ENCODE measurements around the gene DYNLT4. TPM values are rescaled to one million over a fixed set of nuclear protein-coding genes. Genes with fewer than 3 reads are reported as not detected.

Gene DYNLT4
- total and polyA plus RNA-seq, 2 donors (not counting 3 experiments of a cell fraction or from before 2014, with no cell fraction given): 0.46 to 0.62 TPM

GRCh38 chr1:44851308-44851707, 44.2 kb upstream of the DYNLT4 start:
- TF ChIP-seq POLR2A (IDR thresholded peaks at IDR 0.05; ENCODE audit: low read depth, low read length) (no peak), FOS (IDR thresholded peaks at IDR 0.05; ENCODE audit: borderline replicate concordance, insufficient read depth, low read length) (no peak), JUN (IDR thresholded peaks at IDR 0.05; ENCODE audit: borderline replicate concordance, insufficient read depth, insufficient read length, low read depth) (no peak), MYC (IDR thresholded peaks at IDR 0.05; ENCODE audit: low read depth, low read length) (no peak), POLR2AphosphoS5 (IDR thresholded peaks at IDR 0.05; ENCODE audit: insufficient read depth, low read depth, low read length) (no peak), MAX (IDR thresholded peaks at IDR 0.05; ENCODE audit: insufficient read depth, insufficient read length) (no peak), EZH2 (IDR thresholded peaks at IDR 0.05; ENCODE audit: borderline replicate concordance, low read depth, low read length, severe bottlenecking) (no peak), GATA2 (IDR thresholded peaks at IDR 0.05; ENCODE audit: insufficient read depth, insufficient read length, low read depth, low read length) (no peak)
- no TSS peak for BruUV-seq (replicated peaks)
- H3K4me1 ChIP-seq (ENCODE audit: control insufficient read depth, extremely low read depth, insufficient read depth, low read length): no peaks in the 10 kb centered on the region
- ChIA-PET CTCF (interaction anchor here (0.6 to 1.2 kb wide), 2 partner anchors 15 to 51 kb away, joined by 3 read pairs; partner anchors contain the start of gene PLK3), POLR2A (no interaction called here)
- no peaks in the 10 kb centered on the region for H4K20me1 ChIP-seq (replicated peaks; ENCODE audit: control insufficient read depth, extremely low read depth, insufficient read depth, low read length)
- H3K79me2 ChIP-seq (ENCODE audit: control insufficient read depth, insufficient read depth, low read length): no peaks in the 10 kb centered on the region
- dilution Hi-C loops (cut with MboI; ENCODE audit: extremely low pct_ligation_motif_present, low sequenced_read_pairs): no loop called here
- H3K9me3 ChIP-seq (replicated peaks; ENCODE audit: control insufficient read depth, insufficient read depth, low read length): no peaks in the 10 kb centered on the region
- intact Hi-C loops (cut with micrococcal nuclease): no loop called here
- no peak overlapping the region for H3K9ac ChIP-seq (replicated peaks; ENCODE audit: extremely low read depth, insufficient read depth, low read length)
- H3K4me3 ChIP-seq (replicated peaks in 1 of 3; ENCODE audit: insufficient read depth in 1 of 3, low read depth in 1 of 3, low read length in 3 of 3): no peak overlapping the region
- H3K36me3 ChIP-seq (ENCODE audit: control insufficient read depth in 2 of 2, extremely low read depth in 1 of 2, insufficient read depth in 2 of 2, low read length in 2 of 2): peaks cover 0 to 3% of the 10 kb centered on the region in 2 experiments
- no peaks in the 10 kb centered on the region for H3K9me1 ChIP-seq (replicated peaks; ENCODE audit: control insufficient read depth, extremely low read depth, insufficient read depth, low read length)
- H3K4me2 ChIP-seq (ENCODE audit: insufficient read depth, low read length): no peak overlapping the region
- H3K27ac ChIP-seq (ENCODE audit: insufficient read depth, low read depth, low read length): no peak overlapping the region
- no peaks in the 10 kb centered on the region for H3K27me3 ChIP-seq (ENCODE audit: control insufficient read depth in 2 of 2, insufficient read depth in 2 of 2, low read length in 2 of 2)
- H2AFZ ChIP-seq (ENCODE audit: low read depth, low read length): no peak overlapping the region
- no peak for FAIRE-seq
- DNase-seq (ENCODE audit: low read depth, low spot score): no peak
